Lower leg skin (tissue), 4 donors: ENCODE results near the gene NES. TPM values are rescaled to one million over a fixed set of nuclear protein-coding genes. Genes with fewer than 3 reads are reported as not detected.

Experiments
- DNase-seq, 2 donors: peaks; one replicate each; pipeline ENCODE4 v3.0.0-alpha.2; 2019; ENCODE audit warnings: low spot score in 2 of 2
- H3K4me3 ChIP-seq: fragments of 200-600 bp; sonication (generic); 2 replicates; pipeline ENCODE4 v1.5.1; 2017; ENCODE audit warnings: mild to moderate bottlenecking, low read depth; ENCODE audit not compliant: poor library complexity, severe bottlenecking
- CTCF ChIP-seq, 3 donors: fragments of 450-650 bp; IDR thresholded peaks; one replicate each; pipeline ENCODE4 v1.5.1; 2016; ENCODE audit warnings: antibody characterized with exemption in 3 of 3, mild to moderate bottlenecking in 3 of 3, moderate library complexity in 2 of 3
- POLR2A ChIP-seq, 2 donors: fragments of 450-650 bp; IDR thresholded peaks; one replicate each; pipeline ENCODE4 v1.6.1; 2016 to 2017; ENCODE audit warnings: antibody characterized with exemption in 2 of 2, mild to moderate bottlenecking in 1 of 2, moderate library complexity in 1 of 2
- WGBS, 2 donors: methylation state at CpG; one replicate each; pipeline ENCODE4 v1.1.5; 2018; 5-methylcytosine and 5-hydroxymethylcytosine counted together
- intact Hi-C: fragments of 100-400 bp; cut with DNase I; formaldehyde crosslinking; loops from one replicate; pipeline ENCODE4 v1.15.0; 2023; ENCODE audit warnings: low total_unique reads
- total RNA-seq, 4 donors: library from RNA; depleted of rRNA; stranded (reverse); fragments of >200 nt; gene quantifications; one replicate each; pipeline ENCODE4 v1.1.0, GENCODE V29; 2016

The NES gene
- total RNA-seq, 4 donors from 2014 or later, result 2.4 to 8.9 (median 5.0) TPM

- no peak for TF ChIP-seq CTCF (IDR thresholded peaks at IDR 0.05)
- TF ChIP-seq POLR2A (IDR thresholded peaks at IDR 0.05), result no peak
- DNase-seq, result no peak
- H3K4me3 ChIP-seq, result no peak overlapping the region
- WGBS, 2 donors, result 39 to 51% methylated on average over 4 of the region's 4 CpGs
- intact Hi-C loops, result no loop called here
Observed at GRCh38 chr1:156703336-156703735, 26.1 kb upstream of the NES start.

- 74 to 83% methylated on average over 8 of the region's 8 CpGs for WGBS, 2 donors
- intact Hi-C loops, result no loop called here
- TF ChIP-seq POLR2A (IDR thresholded peaks at IDR 0.05) (no peak), CTCF (IDR thresholded peaks at IDR 0.05) (no peak)
- no peak overlapping the region for H3K4me3 ChIP-seq
- no peak for DNase-seq
Observed at GRCh38 chr1:156700736-156701531, 23.7 kb upstream of the NES start.

- intact Hi-C loops, result no loop called here
- WGBS, 2 donors, result 57 to 68% methylated on average over 1 of the region's 1 CpG
- H3K4me3 ChIP-seq, result no peak overlapping the region
Observed at GRCh38 chr1:156698995-156699394, 21.8 kb upstream of the NES start.

GRCh38 chr1:156697481-156697880 is 20.3 kb upstream of the NES start:
- WGBS, 2 donors, result 64 to 73% methylated on average over 8 of the region's 8 CpGs
- DNase-seq, result no peak
- H3K4me3 ChIP-seq, result no peak overlapping the region
- intact Hi-C loops, result no loop called here
- TF ChIP-seq CTCF (IDR thresholded peaks at IDR 0.05), result no peak
- no peak for TF ChIP-seq POLR2A (IDR thresholded peaks at IDR 0.05)

More at GRCh38 chr1:156698995-156699394, 21.8 kb upstream of the NES start:
- TF ChIP-seq CTCF (IDR thresholded peaks at IDR 0.05) (no peak), POLR2A (IDR thresholded peaks at IDR 0.05) (no peak)
- no peak for DNase-seq

GRCh38 chr1:156696755-156697154 is 19.5 kb upstream of the NES start:
- TF ChIP-seq CTCF (IDR thresholded peaks at IDR 0.05), result no peak
- TF ChIP-seq POLR2A (IDR thresholded peaks at IDR 0.05), result no peak
- no peak overlapping the region for H3K4me3 ChIP-seq
- no peak for DNase-seq
- WGBS, 2 donors, result 82 to 90% methylated on average over 8 of the region's 8 CpGs
- intact Hi-C loops, result no loop called here

GRCh38 chr1:156694690-156694962 is 17.4 kb upstream of the NES start:
- H3K4me3 ChIP-seq, result no peak overlapping the region
- intact Hi-C loops, result no loop called here
- DNase-seq, result no peak
- 46 to 68% methylated on average over 5 of the region's 5 CpGs for WGBS, 2 donors
- TF ChIP-seq POLR2A (IDR thresholded peaks at IDR 0.05) (no peak), CTCF (IDR thresholded peaks at IDR 0.05) (no peak)
